OCI-LY7 (cell line): ENCODE data around the gene AKAP5. TPM values are rescaled to one million over a fixed set of nuclear protein-coding genes. Genes with fewer than 3 reads are reported as not detected.
A peak's percentile ranks its signal among the peaks of the same experiment; 100 is the strongest.

Source experiments
- BruUV-seq: library from RNA; stranded (reverse); fragments of 400-500 nt; replicated peaks from 2 replicates; lab custom pipeline; 2021; lab: Mats Ljungman, UMichigan
- CTCF ChIA-PET: fragments of 300-600 bp; sonication (Branson Sonifier 250); formaldehyde crosslinking; loops from one replicate; lab custom pipeline; 2022; ENCODE audit warnings: antibody characterized with exemption; ENCODE audit not compliant: unreplicated experiment; lab: Charles Lee
- POLR2A ChIA-PET: fragments of 300-600 bp; sonication (Branson Sonifier 250); formaldehyde crosslinking; loops from one replicate; lab custom pipeline; 2022; ENCODE audit warnings: antibody characterized with exemption; lab: Charles Lee
- DNase-seq: peaks from one replicate; pipeline ENCODE4 v3.0.0-alpha.2; 2015; ENCODE audit warnings: low spot score
- H2AFZ ChIP-seq: fragments of 200-600 bp; sonication (generic), shearing (Covaris generic); 2 replicates; pipeline ENCODE4 v1.6.1; 2014; ENCODE audit warnings: mild to moderate bottlenecking, antibody characterized with exemption, low read length, moderate library complexity
- H3K27ac ChIP-seq: fragments of 200-600 bp; sonication (generic); 2 replicates; pipeline ENCODE4 v1.5.1; 2014; ENCODE audit warnings: mixed run types, low read depth, mild to moderate bottlenecking, moderate library complexity, low read length, inconsistent platforms; ENCODE audit not compliant: poor library complexity, severe bottlenecking
- H3K36me3 ChIP-seq: fragments of 200-600 bp; sonication (generic); 2 replicates; pipeline ENCODE4 v1.6.1; 2014; ENCODE audit warnings: mild to moderate bottlenecking, antibody characterized with exemption, low read length, moderate library complexity, mixed read lengths; ENCODE audit not compliant: insufficient read depth
- H3K4me1 ChIP-seq: fragments of 200-600 bp; sonication (generic); 2 replicates; pipeline ENCODE4 v1.5.1; 2014; ENCODE audit warnings: mild to moderate bottlenecking, low read length; ENCODE audit not compliant: insufficient read depth, poor library complexity, severe bottlenecking
- H3K4me2 ChIP-seq: fragments of 200-600 bp; sonication (generic); 2 replicates; pipeline ENCODE4 v1.6.1; 2014; ENCODE audit warnings: mild to moderate bottlenecking, low read length
- H3K4me3 ChIP-seq: fragments of 200-600 bp; sonication (generic); 2 replicates; pipeline ENCODE4 v1.5.1; 2014; ENCODE audit warnings: mild to moderate bottlenecking, low read depth, low read length; ENCODE audit not compliant: poor library complexity, severe bottlenecking
- H3K79me2 ChIP-seq: fragments of 200-600 bp; sonication (generic); 2 replicates; pipeline ENCODE4 v1.6.1; 2016; ENCODE audit warnings: low read depth, mild to moderate bottlenecking, low read length, moderate library complexity, mixed read lengths; ENCODE audit not compliant: insufficient read depth
- H3K9me2 ChIP-seq: fragments of 200-600 bp; sonication (generic); 2 replicates; pipeline ENCODE4 v1.6.1; 2016; ENCODE audit warnings: mild to moderate bottlenecking, low read length, mixed read lengths; ENCODE audit not compliant: insufficient read depth
- H3K9me3 ChIP-seq: fragments of 200-600 bp; sonication (generic); 2 replicates; pipeline ENCODE4 v1.6.1; 2014; ENCODE audit warnings: mild to moderate bottlenecking, mixed run types, low read length, mixed read lengths
- H4K20me1 ChIP-seq: fragments of 200-600 bp; sonication (generic); 2 replicates; pipeline ENCODE4 v1.6.1; 2014; ENCODE audit warnings: mild to moderate bottlenecking, antibody characterized with exemption, low read length, moderate library complexity, mixed read lengths; ENCODE audit not compliant: insufficient read depth
- CTCF ChIP-seq: fragments of 200-600 bp; sonication (generic); conservative IDR thresholded peaks from 2 replicates; pipeline ENCODE4 v1.5.1; 2014; ENCODE audit warnings: mild to moderate bottlenecking, antibody characterized with exemption, low read length, moderate library complexity, mixed read lengths
- EZH2phosphoT487 ChIP-seq: fragments of 200-600 bp; sonication (generic); IDR thresholded peaks from 2 replicates; pipeline ENCODE4 v1.6.1; 2018; ENCODE audit warnings: low read depth, borderline replicate concordance, mild to moderate bottlenecking, mixed run types, antibody characterized with exemption, low read length, moderate library complexity, mixed read lengths
- intact Hi-C: fragments of 100-400 bp; cut with micrococcal nuclease; formaldehyde crosslinking; loops from one replicate; pipeline ENCODE4 v1.10.0; 2022; ENCODE audit not compliant: unreplicated experiment
- total RNA-seq, 2 experiments: library from RNA; depleted of rRNA in 1 of 2; stranded (reverse); fragments of >200 nt in 1 of 2; shearing (Covaris generic) in 1 of 2; gene quantifications; 2 replicates each; pipeline ENCODE4 v1.2.3, GENCODE V29; 2014 to 2022

The AKAP5 gene
- total RNA-seq, 2 experiments from 2014 or later, result 0.57 to 0.92 TPM

GRCh38 chr14:64459405-64460136 lies 5.7 kb upstream of the AKAP5 start:
- no peak overlapping the region for H2AFZ ChIP-seq
- POLR2A ChIA-PET, result interaction anchor here (0.6 kb wide), 3 partner anchors 29 to 81 kb away, joined by 3 read pairs; no protein-coding TSS in a partner anchor
- H3K36me3 ChIP-seq, result peaks cover 75% of the 10 kb centered on the region

GRCh38 chr14:64461221-64461620 lies 4.1 kb upstream of the AKAP5 start:
- POLR2A ChIA-PET, result interaction anchor here (0.6 to 0.7 kb wide), 3 partner anchors 8 to 843 kb away, joined by 3 to 4 read pairs (median 3); no protein-coding TSS in a partner anchor

More at GRCh38 chr14:64459405-64460136, 5.7 kb upstream of the AKAP5 start:
- no peak for DNase-seq
- no peaks in the 10 kb centered on the region for H3K9me2 ChIP-seq
- H3K9me3 ChIP-seq, result no peaks in the 10 kb centered on the region
- peaks cover 8% of the 10 kb centered on the region; the same call in 1 of the 2 replicates for H4K20me1 ChIP-seq
- H3K79me2 ChIP-seq, result no peaks in the 10 kb centered on the region
- no TSS peak for BruUV-seq
- no peak overlapping the region for H3K4me3 ChIP-seq
- intact Hi-C loops, result no loop called here
- TF ChIP-seq CTCF, result no peak
- no peak for TF ChIP-seq EZH2phosphoT487
- CTCF ChIA-PET, result interaction anchor here (0.6 kb wide), 1 partner anchor 956 kb away, joined by 3 read pairs; no protein-coding TSS in a partner anchor
- H3K4me1 ChIP-seq, result peaks cover 27% of the 10 kb centered on the region
- H3K27ac ChIP-seq, result no peak overlapping the region
- no peak overlapping the region for H3K4me2 ChIP-seq

GRCh38 chr14:64463195-64463594 lies 2.1 kb upstream of the AKAP5 start:
- H3K9me3 ChIP-seq, result no peaks in the 10 kb centered on the region
- H3K4me1 ChIP-seq, result peaks cover 44% of the 10 kb centered on the region
- peak overlapping the region; percentile 58 for H3K27ac ChIP-seq
- peaks cover 41% of the 10 kb centered on the region for H3K36me3 ChIP-seq
- BruUV-seq, result no TSS peak
- peak overlapping the region; percentile 18 for H3K4me3 ChIP-seq
- H3K79me2 ChIP-seq, result no peaks in the 10 kb centered on the region
- CTCF ChIA-PET, result interaction anchor here (0.6 to 1.2 kb wide), 4 partner anchors 9 to 76 kb away, joined by 3 to 7 read pairs (median 4); no protein-coding TSS in a partner anchor
- H3K4me2 ChIP-seq, result peak overlapping the region; percentile 60
- H2AFZ ChIP-seq, result no peak overlapping the region
- TF ChIP-seq CTCF (no peak), EZH2phosphoT487 (no peak)
- peak; percentile 74 for DNase-seq
- peaks cover 8% of the 10 kb centered on the region; the same call in 1 of the 2 replicates for H4K20me1 ChIP-seq
- H3K9me2 ChIP-seq, result no peaks in the 10 kb centered on the region
- intact Hi-C loops, result no loop called here
- POLR2A ChIA-PET, result interaction anchor here (0.6 to 1.8 kb wide), 9 partner anchors 12 to 840 kb away, joined by 3 to 6 read pairs (median 4); no protein-coding TSS in a partner anchor

More at GRCh38 chr14:64461221-64461620, 4.1 kb upstream of the AKAP5 start:
- Histone ChIP-seq H3K36me3 (peaks cover 58% of the 10 kb centered on the region), H3K79me2 (no peaks in the 10 kb centered on the region), H3K4me2 (no peak overlapping the region), H3K9me3 (no peaks in the 10 kb centered on the region), H3K4me3 (no peak overlapping the region), H3K4me1 (peaks cover 43% of the 10 kb centered on the region), H3K27ac (no peak overlapping the region), H4K20me1 (peaks cover 8% of the 10 kb centered on the region; the same call in 1 of the 2 replicates), H3K9me2 (no peaks in the 10 kb centered on the region), H2AFZ (no peak overlapping the region)
- no peak for DNase-seq
- intact Hi-C loops, result no loop called here
- CTCF ChIA-PET, result no interaction called here
- no TSS peak for BruUV-seq
- TF ChIP-seq EZH2phosphoT487, result no peak
